ENCODE data around the gene CRTC3.
"Not testable (repeated sequence)": the region's sequence is repeated elsewhere in the genome, so short reads cannot be mapped to it uniquely, and the experiment has no call there.

CRTC3 gene

DNA sequence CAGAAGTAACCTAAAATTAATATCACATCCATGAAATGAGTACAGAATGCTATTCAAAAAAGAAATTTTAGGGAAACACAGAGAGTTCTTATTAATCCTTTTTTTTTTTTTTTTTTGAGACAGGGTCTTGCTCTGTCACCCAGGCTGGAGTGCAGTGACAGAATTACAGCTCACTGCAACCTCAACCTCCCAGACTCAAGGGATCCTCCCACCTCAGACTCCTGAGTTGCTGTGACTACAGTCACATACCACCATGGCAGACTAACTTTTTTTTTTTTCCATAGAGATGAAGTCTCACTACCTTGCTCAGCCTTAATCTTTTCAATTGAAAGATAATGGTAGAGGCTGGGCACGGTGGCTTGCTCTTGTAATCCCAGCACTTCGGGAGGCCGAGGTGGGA lies 6.3 kb upstream of the CRTC3 start:
- no peak for DNase-seq

DNA sequence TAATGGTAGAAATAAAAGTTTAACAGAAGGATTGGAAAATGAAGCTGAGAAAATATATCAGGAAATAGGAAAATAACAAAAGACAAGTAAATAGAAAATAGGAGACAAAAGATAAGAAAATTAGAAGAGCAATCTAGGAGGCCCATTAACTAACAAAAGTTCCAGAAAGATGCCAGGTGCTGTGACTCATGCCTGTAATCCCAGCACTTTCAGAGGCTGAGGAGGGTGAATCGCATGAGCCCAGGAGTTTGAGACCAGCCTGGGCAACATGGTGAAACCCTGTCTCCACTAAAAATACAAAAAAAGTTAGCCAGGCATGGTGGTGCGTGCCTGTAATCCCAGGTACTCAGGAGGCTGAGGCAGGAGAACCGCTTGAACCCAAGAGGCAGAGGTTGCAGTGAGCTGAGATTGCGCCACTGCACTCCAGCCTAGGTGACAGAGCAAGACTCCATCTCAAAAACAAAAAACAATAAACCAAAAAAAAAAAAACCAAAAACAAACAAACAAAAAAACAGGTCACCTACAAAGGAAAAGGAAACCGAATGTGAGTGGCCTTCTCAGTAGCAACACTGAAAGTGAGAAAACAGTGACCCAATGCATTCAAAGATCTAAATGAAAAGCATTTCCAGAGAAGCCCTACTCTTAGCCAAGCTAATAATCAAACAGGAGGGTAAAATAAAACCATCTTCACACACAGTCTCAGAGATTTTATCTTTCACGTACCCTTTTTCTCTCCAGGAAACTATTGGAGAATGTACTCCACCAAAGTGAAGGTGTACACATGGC lies 5.5 kb upstream of the CRTC3 start:
- not testable (repeated sequence) for DNase-seq

- no peak for DNase-seq
Observed at GRCh38 chr15:90529011-90529370, 732 bp upstream of the CRTC3 start.

DNA sequence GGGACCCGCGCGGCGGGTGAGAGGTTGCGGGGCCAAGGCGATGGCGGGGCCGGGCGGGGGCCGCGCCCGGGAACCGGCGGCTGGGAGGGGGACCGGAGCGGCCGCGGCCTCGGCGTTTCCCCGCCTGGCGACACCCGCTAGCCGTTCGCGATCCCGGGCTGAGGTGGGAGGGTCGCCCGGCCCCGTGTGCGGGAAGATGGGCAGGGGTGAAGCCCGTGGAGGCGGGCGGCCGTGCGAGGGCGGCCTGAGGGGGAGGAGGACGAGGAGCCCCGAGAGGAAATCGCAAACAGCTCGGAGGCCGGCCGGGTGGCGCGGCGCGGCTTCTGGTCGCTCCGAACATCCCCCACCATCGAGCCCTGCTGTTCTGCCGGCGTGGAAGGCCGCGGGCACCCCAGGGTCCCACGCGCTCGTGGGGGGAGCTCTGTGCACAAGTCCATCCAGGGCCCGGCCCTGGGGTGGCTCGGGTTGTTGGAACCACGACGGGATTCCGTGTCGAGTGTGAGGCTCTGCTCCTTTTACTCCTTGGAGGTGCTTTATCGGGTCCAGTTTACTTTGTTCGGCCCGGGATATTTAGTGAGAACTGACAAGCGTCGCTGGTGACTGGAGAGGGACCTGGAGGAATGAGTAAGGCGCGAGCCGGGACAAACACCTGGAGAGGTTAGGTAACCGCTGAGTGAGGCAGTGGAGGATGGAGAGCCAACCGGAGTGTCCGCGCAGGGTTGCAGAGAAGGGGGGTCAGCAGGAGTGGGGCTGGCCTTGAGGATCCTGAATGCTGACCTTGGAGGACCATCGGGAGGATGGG lies 728 bp downstream of the CRTC3 start:
- peak; percentile 46 for DNase-seq

GRCh38 chr15:90531147-90531546 lies 1.4 kb downstream of the CRTC3 start:
- DNase-seq: no peak

- DNase-seq: no peak
Observed at GRCh38 chr15:90535254-90535653, 5.5 kb downstream of the CRTC3 start.

DNA sequence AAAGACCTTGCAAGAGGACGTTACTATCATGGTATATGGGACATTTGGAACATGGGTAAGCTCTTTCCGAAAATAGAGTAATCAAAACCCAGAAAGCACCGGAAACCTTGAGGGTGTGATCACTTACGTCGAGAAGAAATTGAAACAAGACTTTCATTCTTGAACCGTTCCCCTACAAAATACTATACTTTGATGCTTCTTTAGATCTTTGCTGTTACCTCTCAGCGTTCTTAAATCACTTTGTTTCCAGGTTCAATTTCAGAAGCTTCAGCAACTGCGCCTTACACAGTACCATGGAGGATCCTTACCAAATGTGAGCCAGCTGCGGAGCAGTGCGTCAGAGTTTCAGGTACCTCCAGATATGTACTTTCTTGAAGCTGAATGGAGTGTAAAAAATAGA lies 10.1 kb downstream of the CRTC3 start:
- peak; percentile 24 for DNase-seq

DNA sequence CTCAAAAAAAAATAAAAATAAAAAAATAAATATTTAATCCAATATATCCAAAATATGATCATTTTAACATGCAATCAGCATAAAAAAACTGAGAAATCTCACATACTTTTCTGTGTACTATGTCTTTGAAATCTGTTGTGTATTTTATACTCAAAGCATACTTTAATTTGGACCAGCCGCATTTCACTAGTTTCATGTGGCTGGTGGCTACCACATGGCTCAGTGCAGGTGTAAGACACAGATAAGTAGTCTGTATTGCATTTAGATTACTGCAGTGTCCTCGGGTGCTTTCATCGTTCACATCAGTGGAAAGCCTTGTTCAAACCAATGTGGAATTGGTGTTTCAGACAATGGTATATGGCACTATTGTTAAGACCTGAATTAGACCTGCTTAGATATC lies 11.0 kb downstream of the CRTC3 start:
- no peak for DNase-seq

DNA sequence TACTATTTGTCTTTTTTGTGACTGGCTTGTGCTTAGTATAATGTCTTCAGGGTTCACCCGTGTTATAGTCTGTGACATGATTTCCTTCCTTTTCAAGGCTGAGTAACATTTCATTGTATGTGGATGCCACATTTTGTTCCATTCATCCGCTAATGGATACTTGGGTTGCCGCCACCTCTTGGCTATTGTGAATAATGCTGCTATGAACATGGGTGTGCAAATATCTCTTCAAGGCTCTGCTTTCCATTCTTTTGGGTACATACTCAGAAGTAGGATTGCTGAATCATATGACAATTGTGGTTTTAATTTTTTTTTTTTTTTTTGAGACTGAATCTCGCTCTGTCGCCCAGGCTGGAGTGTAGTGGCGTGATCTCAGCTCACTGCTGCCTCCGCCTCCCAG lies 15.4 kb downstream of the CRTC3 start:
- DNase-seq: no peak

- DNase-seq: no peak
Observed at GRCh38 chr15:90547540-90547939, 17.8 kb downstream of the CRTC3 start.

DNA sequence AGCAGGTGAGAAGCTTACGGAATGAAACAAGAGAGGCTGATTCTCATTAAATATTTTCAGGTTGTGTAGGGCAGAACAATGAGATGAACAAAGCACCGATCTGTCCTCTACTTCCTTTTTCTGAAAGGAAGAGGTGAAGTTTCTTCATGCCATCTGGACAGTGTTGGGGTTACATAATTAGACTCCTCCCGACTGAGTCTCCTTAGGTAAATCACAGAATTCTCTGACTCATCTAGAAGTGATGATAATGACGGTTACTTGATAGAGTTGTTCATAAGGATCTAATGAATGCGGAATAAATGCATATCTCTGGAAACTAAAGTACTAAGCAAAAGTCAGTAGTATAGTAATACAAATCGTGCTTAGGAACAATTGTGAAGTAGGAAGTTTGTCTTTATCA lies 21.2 kb downstream of the CRTC3 start:
- no peak for DNase-seq

DNA sequence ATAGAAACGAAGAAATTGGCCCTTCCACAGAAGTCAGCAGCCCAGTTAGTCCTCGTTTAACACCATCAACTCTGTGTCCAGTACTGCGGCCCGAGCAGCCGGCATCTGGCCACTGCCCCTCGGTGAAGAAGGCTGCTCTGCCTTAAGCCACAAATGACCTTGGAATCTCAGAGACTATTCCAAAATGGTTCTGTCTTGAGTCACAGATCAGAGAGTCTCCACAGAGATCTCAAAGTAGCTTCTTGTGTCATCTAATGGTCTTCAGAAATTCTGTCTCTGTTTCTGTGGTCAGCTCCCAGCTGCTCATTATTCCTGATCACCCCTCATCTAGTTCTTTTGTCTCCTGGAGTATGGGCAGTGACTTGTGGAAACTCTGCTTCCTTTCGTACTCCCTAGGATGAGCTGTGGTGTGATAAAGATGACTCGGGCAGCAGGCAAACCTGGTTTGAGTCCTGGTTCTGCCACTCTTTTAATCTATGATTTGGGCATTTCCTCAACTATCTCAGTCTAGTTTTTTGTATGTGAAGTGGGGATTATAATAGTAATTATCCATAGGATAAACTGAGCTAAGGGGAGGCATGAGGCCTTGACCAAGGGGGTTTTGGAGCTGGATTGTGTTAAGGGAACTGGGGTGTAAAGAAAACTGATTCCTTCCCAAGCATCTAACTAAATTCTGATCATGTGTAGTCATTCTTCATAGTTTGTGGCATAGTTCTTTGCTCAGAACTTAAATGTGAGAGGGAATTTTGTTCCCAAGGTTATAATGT lies 22.6 kb downstream of the CRTC3 start:
- DNase-seq: no peak

DNA sequence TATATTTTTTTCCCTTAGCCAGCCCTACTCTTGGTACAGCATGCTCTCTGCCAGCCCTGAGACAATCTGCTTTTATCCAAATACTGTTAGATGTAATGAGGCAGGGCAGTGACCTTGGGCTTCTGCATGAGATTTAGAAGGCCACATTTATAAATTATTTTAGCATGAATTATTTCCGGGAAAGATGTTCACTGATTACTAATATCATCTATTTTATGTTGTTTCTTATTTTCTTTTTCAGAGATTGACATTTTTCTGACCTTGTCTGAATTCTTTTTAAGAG lies 23.1 kb downstream of the CRTC3 start:
- no peak for DNase-seq

DNA sequence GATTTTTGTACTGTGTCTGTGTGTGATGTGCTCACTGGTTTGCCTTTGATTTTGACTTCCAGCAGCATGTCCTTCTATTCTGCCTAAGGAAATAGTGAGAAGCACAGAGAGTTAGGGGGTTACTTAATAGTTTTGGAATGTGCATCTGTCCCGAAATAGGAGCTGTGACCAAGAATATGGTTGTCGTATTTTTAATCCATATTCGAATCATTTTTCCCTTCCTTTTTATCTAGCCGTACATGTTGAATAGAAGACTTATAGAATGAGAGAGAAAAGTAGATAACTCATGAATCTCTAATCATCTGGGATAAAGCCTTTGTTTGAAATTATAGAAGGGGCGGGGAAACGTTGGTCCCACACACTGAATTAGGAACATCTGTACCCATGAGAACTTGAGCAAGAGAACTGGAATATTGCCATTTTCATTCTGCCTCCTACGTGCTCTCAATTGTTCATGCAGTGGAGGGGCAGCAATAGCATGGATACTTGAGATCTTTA lies 23.6 kb downstream of the CRTC3 start:
- DNase-seq: no peak

GRCh38 chr15:90557186-90558084 lies 27.7 kb downstream of the CRTC3 start:
- DNase-seq: no peak

- DNase-seq: peak; percentile 9
Observed at GRCh38 chr15:90558171-90558573, 28.4 kb downstream of the CRTC3 start.

DNA sequence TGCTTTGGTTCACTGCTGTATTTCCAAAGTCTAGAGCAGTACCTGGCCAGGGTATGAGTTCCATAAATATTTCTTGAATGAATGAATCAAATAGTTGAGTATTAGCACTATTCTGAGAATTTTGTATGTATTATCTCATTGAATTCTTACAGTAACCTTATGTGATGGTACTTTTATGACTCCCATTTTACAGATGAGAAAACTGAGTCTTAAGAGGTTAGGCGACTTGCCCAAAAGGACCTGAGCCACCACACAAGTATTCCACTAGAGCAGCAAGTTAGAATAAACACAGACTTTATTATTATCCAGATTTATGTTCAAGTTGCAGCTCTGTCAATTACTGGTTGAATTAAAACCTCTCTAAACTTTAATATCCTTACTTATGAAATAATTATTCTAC lies 29.4 kb downstream of the CRTC3 start:
- no peak for DNase-seq

GRCh38 chr15:90560229-90560776 lies 30.6 kb downstream of the CRTC3 start:
- no peak for DNase-seq

GRCh38 chr15:90561344-90562244 lies 31.9 kb downstream of the CRTC3 start:
- DNase-seq: peak; percentile 51

- no peak for DNase-seq
Observed at GRCh38 chr15:90562669-90563068, 32.9 kb downstream of the CRTC3 start.

- DNase-seq: no peak
Observed at GRCh38 chr15:90563463-90563862, 33.7 kb downstream of the CRTC3 start.
